ENCODE data around the gene ZNF674. TPM values are rescaled to one million over a fixed set of nuclear protein-coding genes. Genes with fewer than 3 reads are reported as not detected.

The ZNF674 gene
- total and polyA plus RNA-seq, 9 of the 15 experiments (the other 6 are each of a cell fraction or from before 2014, with no cell fraction given), result 1.2 to 4.7 (median 2.6) TPM

DNA sequence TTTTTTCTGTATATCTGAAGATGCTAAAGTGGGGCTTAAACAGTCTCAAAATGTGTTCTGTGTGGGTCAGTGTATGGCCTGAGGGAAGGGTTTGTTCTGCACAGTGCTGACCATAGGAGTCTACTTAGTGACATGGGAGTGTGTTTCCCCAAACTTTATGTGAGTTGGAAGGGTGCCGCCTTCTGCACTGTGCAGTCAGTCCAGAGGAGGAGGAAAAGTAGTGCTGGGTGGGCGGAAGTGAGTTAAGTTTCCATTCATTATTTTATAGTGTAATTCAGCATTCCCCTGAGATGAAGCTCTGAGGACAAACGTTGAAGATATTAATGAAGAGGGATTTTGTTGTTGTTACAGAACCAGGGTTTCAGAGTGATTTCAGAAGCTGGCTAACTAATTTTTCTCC lies 31.2 kb upstream of the ZNF674 start:
- in situ Hi-C loops (cut with MboI) (no loop called here), intact Hi-C loops (cut with micrococcal nuclease) (no loop called here)
- Histone ChIP-seq H3K4me3 (no peak overlapping the region), H3K36me3 (ENCODE audit: control insufficient read depth, insufficient read depth, low read length) (no peaks in the 10 kb centered on the region), H3K4me1 (replicated peaks in 1 of 2; ENCODE audit: control insufficient read depth in 2 of 2, insufficient read depth in 2 of 2, low read length in 2 of 2) (no peaks in the 10 kb centered on the region), H3K9ac (ENCODE audit: insufficient read depth in 1 of 2, low read depth in 2 of 2, low read length in 2 of 2) (no peak overlapping the region), H3K4me2 (ENCODE audit: insufficient read depth, low read length) (no peak overlapping the region), H3K9me1 (ENCODE audit: control insufficient read depth, insufficient read depth, low read length) (no peaks in the 10 kb centered on the region), H3K27me3 (ENCODE audit: control insufficient read depth in 2 of 2, insufficient read depth in 2 of 2, low read length in 2 of 2) (no peaks in the 10 kb centered on the region), H2AFZ (ENCODE audit: low read depth, low read length) (no peak overlapping the region), H3K79me2 (ENCODE audit: control insufficient read depth, insufficient read depth, low read length) (no peaks in the 10 kb centered on the region), H3K27ac (ENCODE audit: extremely low read depth, low read depth, low read length) (no peak overlapping the region), H4K20me1 (replicated peaks; ENCODE audit: control insufficient read depth, insufficient read depth, low read length) (no peaks in the 10 kb centered on the region), H3K9me3 (replicated peaks; ENCODE audit: control insufficient read depth, insufficient read depth, low read depth, low read length) (no peaks in the 10 kb centered on the region)
- ChIA-PET CTCF (ENCODE audit: low intra/inter-chr PET ratio) (no interaction called here), POLR2A (no interaction called here)
- no TSS peak for BruUV-seq (replicated peaks)
- TF ChIP-seq, protein P1, sequence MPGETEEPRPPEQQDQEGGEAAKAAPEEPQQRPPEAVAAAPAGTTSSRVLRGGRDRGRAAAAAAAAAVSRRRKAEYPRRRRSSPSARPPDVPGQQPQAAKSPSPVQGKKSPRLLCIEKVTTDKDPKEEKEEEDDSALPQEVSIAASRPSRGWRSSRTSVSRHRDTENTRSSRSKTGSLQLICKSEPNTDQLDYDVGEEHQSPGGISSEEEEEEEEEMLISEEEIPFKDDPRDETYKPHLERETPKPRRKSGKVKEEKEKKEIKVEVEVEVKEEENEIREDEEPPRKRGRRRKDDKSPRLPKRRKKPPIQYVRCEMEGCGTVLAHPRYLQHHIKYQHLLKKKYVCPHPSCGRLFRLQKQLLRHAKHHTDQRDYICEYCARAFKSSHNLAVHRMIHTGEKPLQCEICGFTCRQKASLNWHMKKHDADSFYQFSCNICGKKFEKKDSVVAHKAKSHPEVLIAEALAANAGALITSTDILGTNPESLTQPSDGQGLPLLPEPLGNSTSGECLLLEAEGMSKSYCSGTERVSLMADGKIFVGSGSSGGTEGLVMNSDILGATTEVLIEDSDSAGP (CRISPR knock-in tag; IDR thresholded peaks at IDR 0.05), result no peak
- TF ChIP-seq ZNF224 (CRISPR knock-in tag; IDR thresholded peaks at IDR 0.05) (no peak), CREB1 (IDR thresholded peaks at IDR 0.05) (no peak), CREB1 (CRISPR knock-in tag; IDR thresholded peaks at IDR 0.05) (no peak), KHSRP (IDR thresholded peaks at IDR 0.05) (no peak), RBM17 (IDR thresholded peaks at IDR 0.05; ENCODE audit: borderline replicate concordance, low read depth, low read length) (no peak), STAG1 (CRISPR knock-in tag; IDR thresholded peaks at IDR 0.05; ENCODE audit: borderline replicate concordance) (no peak), JUNB (CRISPR knock-in tag; conservative IDR thresholded peaks at IDR 0.05) (no peak), FOS (IDR thresholded peaks at IDR 0.05; ENCODE audit: extremely low read depth, insufficient read length) (no peak), KLF10 (CRISPR knock-in tag; IDR thresholded peaks at IDR 0.05) (no peak), ERF (CRISPR knock-in tag; IDR thresholded peaks at IDR 0.05) (no peak), SMARCC2 (IDR thresholded peaks at IDR 0.05; ENCODE audit: low read depth) (no peak), SMAD3 (CRISPR knock-in tag; conservative IDR thresholded peaks at IDR 0.05) (no peak)
- TF ChIP-seq, protein P2, sequence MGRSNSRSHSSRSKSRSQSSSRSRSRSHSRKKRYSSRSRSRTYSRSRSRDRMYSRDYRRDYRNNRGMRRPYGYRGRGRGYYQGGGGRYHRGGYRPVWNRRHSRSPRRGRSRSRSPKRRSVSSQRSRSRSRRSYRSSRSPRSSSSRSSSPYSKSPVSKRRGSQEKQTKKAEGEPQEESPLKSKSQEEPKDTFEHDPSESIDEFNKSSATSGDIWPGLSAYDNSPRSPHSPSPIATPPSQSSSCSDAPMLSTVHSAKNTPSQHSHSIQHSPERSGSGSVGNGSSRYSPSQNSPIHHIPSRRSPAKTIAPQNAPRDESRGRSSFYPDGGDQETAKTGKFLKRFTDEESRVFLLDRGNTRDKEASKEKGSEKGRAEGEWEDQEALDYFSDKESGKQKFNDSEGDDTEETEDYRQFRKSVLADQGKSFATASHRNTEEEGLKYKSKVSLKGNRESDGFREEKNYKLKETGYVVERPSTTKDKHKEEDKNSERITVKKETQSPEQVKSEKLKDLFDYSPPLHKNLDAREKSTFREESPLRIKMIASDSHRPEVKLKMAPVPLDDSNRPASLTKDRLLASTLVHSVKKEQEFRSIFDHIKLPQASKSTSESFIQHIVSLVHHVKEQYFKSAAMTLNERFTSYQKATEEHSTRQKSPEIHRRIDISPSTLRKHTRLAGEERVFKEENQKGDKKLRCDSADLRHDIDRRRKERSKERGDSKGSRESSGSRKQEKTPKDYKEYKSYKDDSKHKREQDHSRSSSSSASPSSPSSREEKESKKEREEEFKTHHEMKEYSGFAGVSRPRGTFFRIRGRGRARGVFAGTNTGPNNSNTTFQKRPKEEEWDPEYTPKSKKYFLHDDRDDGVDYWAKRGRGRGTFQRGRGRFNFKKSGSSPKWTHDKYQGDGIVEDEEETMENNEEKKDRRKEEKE (IDR thresholded peaks at IDR 0.05; ENCODE audit: borderline replicate concordance in 1 of 2, control insufficient read depth in 1 of 2, low read depth in 2 of 2, low read length in 1 of 2), result no peak
- TF ChIP-seq, protein P3, sequence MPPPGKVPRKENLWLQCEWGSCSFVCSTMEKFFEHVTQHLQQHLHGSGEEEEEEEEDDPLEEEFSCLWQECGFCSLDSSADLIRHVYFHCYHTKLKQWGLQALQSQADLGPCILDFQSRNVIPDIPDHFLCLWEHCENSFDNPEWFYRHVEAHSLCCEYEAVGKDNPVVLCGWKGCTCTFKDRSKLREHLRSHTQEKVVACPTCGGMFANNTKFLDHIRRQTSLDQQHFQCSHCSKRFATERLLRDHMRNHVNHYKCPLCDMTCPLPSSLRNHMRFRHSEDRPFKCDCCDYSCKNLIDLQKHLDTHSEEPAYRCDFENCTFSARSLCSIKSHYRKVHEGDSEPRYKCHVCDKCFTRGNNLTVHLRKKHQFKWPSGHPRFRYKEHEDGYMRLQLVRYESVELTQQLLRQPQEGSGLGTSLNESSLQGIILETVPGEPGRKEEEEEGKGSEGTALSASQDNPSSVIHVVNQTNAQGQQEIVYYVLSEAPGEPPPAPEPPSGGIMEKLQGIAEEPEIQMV (tag; conservative IDR thresholded peaks at IDR 0.05; ENCODE audit: low read depth), result no peak
- TF ChIP-seq, protein P4, sequence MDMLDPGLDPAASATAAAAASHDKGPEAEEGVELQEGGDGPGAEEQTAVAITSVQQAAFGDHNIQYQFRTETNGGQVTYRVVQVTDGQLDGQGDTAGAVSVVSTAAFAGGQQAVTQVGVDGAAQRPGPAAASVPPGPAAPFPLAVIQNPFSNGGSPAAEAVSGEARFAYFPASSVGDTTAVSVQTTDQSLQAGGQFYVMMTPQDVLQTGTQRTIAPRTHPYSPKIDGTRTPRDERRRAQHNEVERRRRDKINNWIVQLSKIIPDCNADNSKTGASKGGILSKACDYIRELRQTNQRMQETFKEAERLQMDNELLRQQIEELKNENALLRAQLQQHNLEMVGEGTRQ (CRISPR knock-in tag; IDR thresholded peaks at IDR 0.05), result no peak
- 11% methylated on average over 3 of the region's 3 CpGs for WGBS (ENCODE audit: insufficient coverage, low coverage, missing lambda C conversion rate)
- ATAC-seq (no peak), DNase-seq (ENCODE audit: extremely low read depth in 1 of 4, low spot score in 3 of 4) (no peak), FAIRE-seq (no peak)

Measured in K562 (cell line).